Breast epithelium (tissue), 3 donors: ENCODE data around the gene TBC1D9B.

ENCODE experiments used
- CTCF ChIP-seq, 3 donors: fragments of 450-650 bp; IDR thresholded peaks; one replicate each; pipeline ENCODE4 v1.5.1; 2016 to 2017; ENCODE audit warnings: antibody characterized with exemption in 3 of 3, mild to moderate bottlenecking in 3 of 3, moderate library complexity in 3 of 3
- POLR2AphosphoS5 ChIP-seq, 3 donors: sonication (generic); formaldehyde crosslinking; IDR thresholded peaks; one replicate each; pipeline ENCODE4 v1.6.1; 2017; ENCODE audit warnings: antibody characterized with exemption in 3 of 3

GRCh38 chr5:179824745-179825112 is 83.0 kb downstream of the TBC1D9B start:
- no peak for TF ChIP-seq CTCF (IDR thresholded peaks at IDR 0.05)
- TF ChIP-seq POLR2AphosphoS5 (IDR thresholded peaks at IDR 0.05): no peak
